Activated T-cell treated with anti-CD3 and anti-CD28 coated beads for 24 hours (primary cell): Measurements from ENCODE around the gene TSPAN1.
"Not testable (repeated sequence)": the region's sequence is repeated elsewhere in the genome, so short reads cannot be mapped to it uniquely, and the experiment has no call there.

ENCODE experiments used
- DNase-seq: peaks from one replicate; pipeline ENCODE4 v3.0.0-alpha.2; 2020; ENCODE audit warnings: low read depth

Gene TSPAN1

GRCh38 chr1:46219551-46220520, 44.9 kb downstream of the TSPAN1 start:
- no peak for DNase-seq

GRCh38 chr1:46220808-46221207, 45.9 kb downstream of the TSPAN1 start:
- DNase-seq = no peak

DNA sequence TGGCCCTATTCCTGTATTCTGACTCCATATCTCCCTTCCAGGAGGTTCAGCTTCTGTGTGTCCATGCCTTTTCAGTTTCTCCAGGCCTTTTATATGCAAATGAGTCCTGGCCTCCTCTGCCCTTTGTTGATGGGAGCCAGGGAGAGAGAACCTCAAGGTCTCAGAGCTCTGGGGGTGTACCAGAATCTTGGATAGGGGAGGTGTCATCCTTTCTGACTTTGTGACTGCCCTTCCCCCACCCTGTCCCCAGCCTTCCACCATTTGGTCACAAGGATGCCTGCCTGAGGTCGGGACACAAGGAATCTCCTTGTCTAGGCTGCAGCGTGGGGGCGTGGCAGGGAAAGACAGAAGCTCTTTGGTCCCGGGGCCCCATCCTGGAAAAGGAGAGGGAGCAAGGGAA, 46.9 kb downstream of the TSPAN1 start:
- DNase-seq = no peak

DNA sequence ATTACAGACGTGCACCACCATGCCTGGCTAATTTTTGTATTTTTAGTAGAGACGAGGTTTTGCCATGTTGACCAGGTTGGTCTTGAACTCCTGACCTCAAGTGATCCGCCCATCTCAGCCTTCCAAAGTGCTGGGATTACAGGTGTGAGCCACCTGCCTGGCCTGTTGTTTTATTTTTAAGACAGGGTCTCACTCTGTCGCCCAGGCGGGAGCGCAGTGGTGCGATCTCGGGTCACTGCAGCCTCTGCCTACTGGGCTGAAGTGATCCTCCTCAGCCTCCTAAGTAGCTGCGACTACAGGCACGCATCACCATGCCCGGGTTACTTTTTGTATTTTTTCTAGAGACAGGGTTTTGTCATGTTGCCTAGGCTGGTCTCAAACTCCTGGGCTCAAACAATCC, 48.2 kb downstream of the TSPAN1 start:
- not testable (repeated sequence) for DNase-seq

DNA sequence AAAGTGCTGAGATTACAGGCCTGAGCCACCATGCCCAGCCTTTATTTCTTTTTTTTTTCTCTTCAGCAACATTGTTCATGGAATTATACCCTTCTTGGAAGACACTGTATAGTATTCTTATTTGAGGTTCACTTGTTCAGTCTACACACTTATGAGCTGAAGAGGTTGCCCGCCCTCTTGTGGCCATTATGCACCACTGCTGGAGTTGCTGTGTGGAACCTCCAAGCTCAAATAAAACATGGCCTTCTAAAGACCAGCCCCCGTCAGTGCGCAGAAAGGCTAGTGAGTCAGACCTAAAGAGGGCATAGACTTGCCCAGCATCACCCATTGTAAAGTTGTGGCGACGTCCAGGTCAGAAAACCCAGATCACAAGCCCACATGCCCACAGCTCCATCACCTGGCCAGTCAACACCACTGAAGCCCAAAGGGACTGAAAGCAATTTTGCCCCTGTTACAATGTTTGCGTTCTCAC, 48.6 kb downstream of the TSPAN1 start:
- DNase-seq = peak; percentile 50

DNA sequence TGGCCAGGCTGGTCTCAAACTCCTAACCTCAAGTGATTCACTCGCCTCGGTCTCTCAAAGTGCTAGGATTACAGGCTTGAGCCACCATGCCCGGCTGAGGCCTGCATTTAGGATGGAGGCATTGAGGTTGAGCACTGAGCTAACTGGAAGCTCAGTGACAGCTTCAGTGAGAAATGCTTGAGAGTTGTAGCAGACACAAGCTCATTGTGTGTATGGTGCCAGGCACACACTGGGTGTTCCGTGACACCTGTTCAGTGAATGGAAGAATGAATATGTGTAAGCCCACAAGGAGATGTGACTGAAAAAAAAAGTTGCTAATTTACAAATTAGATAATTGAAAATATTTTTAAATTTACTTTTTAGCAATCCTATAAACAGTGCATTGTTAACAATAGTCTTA, 50.1 kb downstream of the TSPAN1 start:
- DNase-seq = no peak

GRCh38 chr1:46231231-46231630, 56.3 kb downstream of the TSPAN1 start:
- DNase-seq = not testable (repeated sequence)
